GM12878 (cell line): Measurements from ENCODE around the gene SETD4.

ENCODE experiments used
- POLR2A ChIP-seq: IDR thresholded peaks from 2 replicates; pipeline ENCODE4 v1.6.1; 2011; ENCODE audit warnings: low read depth, mild to moderate bottlenecking, low read length
- ZNF217 ChIP-seq: fragments of 450-650 bp; IDR thresholded peaks from 2 replicates; pipeline ENCODE4 v1.6.1; 2017; ENCODE audit warnings: antibody characterized with exemption, mild to moderate bottlenecking
- ZNF274 ChIP-seq: IDR thresholded peaks from one replicate; pipeline ENCODE4 v1.8.0; 2011; ENCODE audit not compliant: insufficient read length, insufficient read depth

DNA sequence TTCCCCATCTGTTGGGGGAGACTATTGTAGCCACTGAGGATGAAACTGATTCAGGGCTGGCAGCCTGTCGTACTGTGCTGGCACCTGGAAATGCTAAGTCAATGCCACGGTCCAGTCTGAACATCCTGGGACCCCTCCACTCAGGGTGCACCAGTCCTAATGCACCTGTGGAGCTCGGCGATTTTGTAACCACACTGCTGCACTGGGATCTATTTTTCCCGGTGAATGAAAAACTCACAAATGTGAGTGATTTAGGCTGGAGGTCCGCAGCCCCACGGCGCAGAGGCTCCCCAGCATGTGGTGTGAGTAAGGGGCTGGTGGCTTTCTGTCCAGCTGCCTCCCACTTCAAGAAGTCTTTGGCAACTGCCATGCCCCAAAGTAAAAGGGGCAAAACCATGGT lies 35.5 kb downstream of the SETD4 start:
- TF ChIP-seq ZNF217 (no peak), ZNF274 (no peak), POLR2A (no peak)
